Ascending aorta (tissue), 2 donors: ENCODE measurements around the gene EXD2. TPM values are rescaled to one million over a fixed set of nuclear protein-coding genes. Genes with fewer than 3 reads are reported as not detected.
"Not testable (repeated sequence)": the region's sequence is repeated elsewhere in the genome, so short reads cannot be mapped to it uniquely, and the experiment has no call there.

Experiments
- DNase-seq, 2 donors: peaks; one replicate each; pipeline ENCODE4 v3.0.0-alpha.2; 2019; ENCODE audit warnings: low spot score in 2 of 2
- H3K27ac ChIP-seq, 2 donors: fragments of 200-600 bp; sonication (generic); one replicate each; pipeline ENCODE4 v1.5.1; 2016 to 2017; ENCODE audit warnings: mild to moderate bottlenecking in 1 of 2
- H3K27me3 ChIP-seq: fragments of 200-600 bp; sonication (generic); one replicate; pipeline ENCODE4 v1.5.1; 2017
- H3K36me3 ChIP-seq, 2 donors: fragments of 200-600 bp; sonication (generic); one replicate each; pipeline ENCODE4 v1.5.1; 2016
- H3K4me1 ChIP-seq, 2 donors: fragments of 200-600 bp; sonication (generic); one replicate each; pipeline ENCODE4 v1.5.1; 2016 to 2017; ENCODE audit warnings: mild to moderate bottlenecking in 1 of 2
- H3K4me3 ChIP-seq, 2 donors: fragments of 200-600 bp; sonication (generic); one replicate each; pipeline ENCODE4 v1.5.1; 2016 to 2017; ENCODE audit warnings: mild to moderate bottlenecking in 1 of 2
- H3K9me3 ChIP-seq, 2 donors: fragments of 200-600 bp; sonication (generic); one replicate each; pipeline ENCODE4 v1.5.1; 2016
- CTCF ChIP-seq, 3 experiments: fragments of 200-600 bp in 2 of 3; fragments of 450-650 bp in 1 of 3; sonication (generic) in 2 of 3; IDR thresholded peaks; one replicate each; pipeline ENCODE4 v1.5.1; 2016 to 2019; ENCODE audit warnings: antibody characterized with exemption in 3 of 3, mild to moderate bottlenecking in 1 of 3, moderate library complexity in 1 of 3
- intact Hi-C: fragments of 100-400 bp; cut with DNase I; formaldehyde crosslinking; loops from one replicate; pipeline ENCODE4 v1.15.1; 2023
- total RNA-seq: library from RNA; depleted of rRNA; stranded (reverse); fragments of >200 nt; gene quantifications from one replicate; pipeline ENCODE4 v1.1.0, GENCODE V29; 2016

Gene EXD2
- total RNA-seq, 1 donor from 2014 or later = 17.2 TPM

DNA sequence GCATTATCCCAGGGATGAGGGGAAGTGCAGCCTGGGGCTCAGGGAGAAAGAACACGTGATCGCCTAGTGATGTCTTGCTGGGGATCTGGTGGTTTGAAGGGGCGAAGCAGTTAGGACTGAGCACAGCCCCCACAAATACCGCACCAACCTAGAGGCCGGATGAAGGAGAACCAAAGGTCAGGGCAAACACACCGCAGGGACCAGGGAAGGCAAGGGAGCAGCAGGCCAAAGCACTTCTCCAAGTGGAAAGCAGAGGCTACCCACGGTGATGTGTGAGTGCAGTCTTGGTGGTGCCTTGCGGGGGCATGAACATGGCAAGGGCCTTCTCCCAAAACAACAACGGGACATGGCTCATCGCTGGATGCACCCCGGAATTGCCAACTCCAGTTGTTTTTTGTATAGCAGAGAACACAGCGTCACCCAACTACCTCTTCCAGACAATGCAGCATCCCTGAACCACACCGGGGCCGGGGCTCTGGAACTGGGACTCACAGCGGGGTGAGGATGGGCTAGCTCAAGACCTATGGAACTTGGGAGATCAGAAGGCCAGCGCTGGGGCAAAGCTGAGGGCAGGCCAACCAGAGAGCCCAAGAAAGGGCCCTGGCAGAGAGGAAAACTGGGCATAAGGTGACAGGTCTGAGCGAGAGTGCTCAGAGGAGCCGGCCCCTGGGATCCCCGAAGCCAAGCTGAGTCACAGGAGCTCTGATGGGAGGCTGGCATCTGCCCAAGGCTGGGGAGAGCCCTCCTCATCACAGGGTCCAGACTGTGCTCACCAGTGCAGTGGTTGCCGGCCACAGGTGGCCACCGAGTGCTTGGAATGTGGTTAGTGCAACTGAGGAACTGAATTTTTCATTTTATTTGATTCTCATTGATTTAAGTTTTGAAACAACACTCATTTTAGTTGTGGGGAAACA, 79.8 kb downstream of the EXD2 start:
- TF ChIP-seq CTCF (IDR thresholded peaks at IDR 0.05) = no peak
- DNase-seq = no peak
- no peak overlapping the region for H3K4me3 ChIP-seq
- H3K9me3 ChIP-seq = no peaks in the 10 kb centered on the region
- H3K27me3 ChIP-seq = no peaks in the 10 kb centered on the region
- intact Hi-C loops = no loop called here
- H3K4me1 ChIP-seq = no peaks in the 10 kb centered on the region
- H3K36me3 ChIP-seq = no peaks in the 10 kb centered on the region
- H3K27ac ChIP-seq = no peak overlapping the region

DNA sequence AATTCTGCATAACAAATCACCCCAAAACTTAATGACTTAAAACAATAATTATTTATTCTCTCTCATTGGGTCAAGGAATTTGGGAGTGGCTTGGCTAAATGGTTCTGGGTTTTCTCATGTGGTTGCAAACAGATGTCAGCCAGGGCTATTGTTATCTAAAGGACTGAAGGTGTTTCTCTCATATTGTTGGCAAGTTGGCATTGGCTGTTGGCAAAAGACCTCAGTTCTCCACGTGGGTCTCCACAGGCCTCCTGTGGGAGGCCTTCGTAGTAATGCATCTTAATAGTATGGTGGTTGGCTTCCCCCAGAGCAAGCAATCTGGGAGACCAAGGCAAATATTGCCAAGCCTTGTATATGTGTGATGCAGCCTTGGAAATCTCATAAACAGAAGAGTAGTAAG, 83.0 kb downstream of the EXD2 start:
- intact Hi-C loops = no loop called here
- Histone ChIP-seq H3K9me3 (no peaks in the 10 kb centered on the region), H3K27me3 (no peaks in the 10 kb centered on the region), H3K27ac (no peak overlapping the region), H3K36me3 (no peaks in the 10 kb centered on the region), H3K4me3 (no peak overlapping the region), H3K4me1 (no peaks in the 10 kb centered on the region)
- TF ChIP-seq CTCF (IDR thresholded peaks at IDR 0.05) = no peak
- DNase-seq = no peak

DNA sequence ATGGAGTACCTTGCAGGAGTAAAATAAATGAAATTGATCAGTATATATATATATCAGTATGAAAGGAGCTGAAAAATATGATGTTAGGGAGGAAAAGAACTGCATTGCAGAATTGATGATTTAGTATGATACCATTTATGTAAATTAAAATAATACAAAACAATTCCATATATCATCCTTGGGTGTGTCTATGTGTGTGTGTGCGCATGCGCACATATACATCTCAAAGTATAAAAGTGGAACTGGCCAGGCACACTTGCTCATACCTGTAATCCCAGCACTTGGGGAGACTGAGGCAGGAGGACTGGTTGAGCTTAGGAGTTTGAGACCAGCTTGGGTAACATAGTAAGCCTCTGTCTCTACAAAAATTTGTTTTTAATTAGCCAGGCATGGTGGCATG, 84.0 kb downstream of the EXD2 start:
- Histone ChIP-seq H3K27ac (no peak overlapping the region), H3K27me3 (no peaks in the 10 kb centered on the region), H3K4me3 (no peak overlapping the region), H3K36me3 (no peaks in the 10 kb centered on the region), H3K4me1 (no peaks in the 10 kb centered on the region), H3K9me3 (no peaks in the 10 kb centered on the region)
- intact Hi-C loops = no loop called here
- no peak for TF ChIP-seq CTCF (IDR thresholded peaks at IDR 0.05)
- no peak for DNase-seq

GRCh38 chr14:69277356-69277755, 86.1 kb downstream of the EXD2 start:
- H3K36me3 ChIP-seq, DNase-seq, H3K4me3 ChIP-seq, intact Hi-C loops, H3K4me1 ChIP-seq, H3K27me3 ChIP-seq, H3K9me3 ChIP-seq, H3K27ac ChIP-seq: not testable (repeated sequence)

DNA sequence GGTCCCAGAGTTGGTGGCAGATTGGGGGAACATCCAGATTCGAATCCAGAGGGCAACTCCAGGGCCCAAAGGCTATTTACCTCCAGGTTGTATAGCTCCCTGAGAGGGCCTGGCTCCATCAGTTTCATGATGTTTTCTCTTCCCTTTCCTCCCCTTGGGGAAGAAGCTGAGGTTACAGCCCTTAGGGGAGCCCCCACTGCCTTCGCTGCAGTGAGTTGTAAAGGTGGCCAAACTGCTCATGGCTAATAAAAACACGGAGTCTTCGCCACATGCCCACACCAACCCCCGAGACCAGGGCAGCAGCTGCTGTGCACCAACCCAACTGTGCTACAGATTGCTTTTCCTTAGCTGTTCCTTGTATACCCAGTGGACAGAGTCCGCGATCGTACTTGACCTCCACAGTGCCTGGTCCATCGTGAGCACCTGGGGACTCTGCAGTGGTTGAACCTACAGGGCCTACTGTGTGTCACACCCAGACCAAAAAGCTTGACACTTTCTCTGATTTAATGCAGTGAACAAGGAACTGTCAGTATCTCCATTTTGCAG, 89.5 kb downstream of the EXD2 start:
- Histone ChIP-seq H3K9me3 (no peaks in the 10 kb centered on the region), H3K27ac (no peak overlapping the region), H3K4me1 (no peaks in the 10 kb centered on the region), H3K4me3 (no peak overlapping the region), H3K27me3 (no peaks in the 10 kb centered on the region), H3K36me3 (no peaks in the 10 kb centered on the region)
- no peak for TF ChIP-seq CTCF (IDR thresholded peaks at IDR 0.05)
- DNase-seq = peak in 1 of 2 donors; percentile 30
- intact Hi-C loops = no loop called here

- Histone ChIP-seq H3K36me3 (no peaks in the 10 kb centered on the region), H3K9me3 (no peaks in the 10 kb centered on the region), H3K27me3 (no peaks in the 10 kb centered on the region), H3K27ac (no peak overlapping the region), H3K4me3 (no peak overlapping the region), H3K4me1 (no peaks in the 10 kb centered on the region)
- DNase-seq = peak in 1 of 2 donors; percentile 43
- TF ChIP-seq CTCF (IDR thresholded peaks at IDR 0.05) = no peak
- intact Hi-C loops = no loop called here
Observed at GRCh38 chr14:69281450-69282169, 90.3 kb downstream of the EXD2 start.
